GM21528 (cell line): ENCODE data around the gene DENND4B.
"Not testable (repeated sequence)": the region's sequence is repeated elsewhere in the genome, so short reads cannot be mapped to it uniquely, and the experiment has no call there.

Experiments
- ATAC-seq: cut with Tn5 transposase; IDR thresholded peaks from one replicate; pipeline ENCODE4 v1.9.1; 2021; ENCODE audit warnings: mild to moderate bottlenecking, moderate library complexity; ENCODE audit not compliant: unreplicated experiment, low FRiP score

Gene DENND4B, protein sequence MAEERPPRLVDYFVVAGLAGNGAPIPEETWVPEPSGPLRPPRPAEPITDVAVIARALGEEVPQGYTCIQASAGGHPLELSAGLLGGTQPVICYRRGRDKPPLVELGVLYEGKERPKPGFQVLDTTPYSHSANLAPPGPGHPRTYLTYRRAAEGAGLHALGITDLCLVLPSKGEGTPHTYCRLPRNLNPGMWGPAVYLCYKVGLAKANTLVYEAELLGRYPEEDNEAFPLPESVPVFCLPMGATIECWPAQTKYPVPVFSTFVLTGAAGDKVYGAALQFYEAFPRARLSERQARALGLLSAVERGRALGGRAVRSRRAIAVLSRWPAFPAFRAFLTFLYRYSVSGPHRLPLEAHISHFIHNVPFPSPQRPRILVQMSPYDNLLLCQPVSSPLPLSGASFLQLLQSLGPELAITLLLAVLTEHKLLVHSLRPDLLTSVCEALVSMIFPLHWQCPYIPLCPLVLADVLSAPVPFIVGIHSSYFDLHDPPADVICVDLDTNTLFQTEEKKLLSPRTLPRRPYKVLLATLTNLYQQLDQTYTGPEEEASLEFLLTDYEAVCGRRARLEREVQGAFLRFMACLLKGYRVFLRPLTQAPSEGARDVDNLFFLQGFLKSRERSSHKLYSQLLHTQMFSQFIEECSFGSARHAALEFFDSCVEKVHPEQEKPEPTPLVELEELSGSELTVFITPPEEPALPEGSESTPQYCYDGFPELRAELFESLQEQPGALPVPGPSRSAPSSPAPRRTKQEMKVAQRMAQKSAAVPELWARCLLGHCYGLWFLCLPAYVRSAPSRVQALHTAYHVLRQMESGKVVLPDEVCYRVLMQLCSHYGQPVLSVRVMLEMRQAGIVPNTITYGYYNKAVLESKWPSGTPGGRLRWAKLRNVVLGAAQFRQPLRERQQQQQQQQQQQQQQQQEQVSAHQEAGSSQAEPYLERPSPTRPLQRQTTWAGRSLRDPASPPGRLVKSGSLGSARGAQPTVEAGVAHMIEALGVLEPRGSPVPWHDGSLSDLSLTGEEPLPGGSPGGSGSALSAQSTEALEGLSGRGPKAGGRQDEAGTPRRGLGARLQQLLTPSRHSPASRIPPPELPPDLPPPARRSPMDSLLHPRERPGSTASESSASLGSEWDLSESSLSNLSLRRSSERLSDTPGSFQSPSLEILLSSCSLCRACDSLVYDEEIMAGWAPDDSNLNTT (N-terminal part only)

DNA sequence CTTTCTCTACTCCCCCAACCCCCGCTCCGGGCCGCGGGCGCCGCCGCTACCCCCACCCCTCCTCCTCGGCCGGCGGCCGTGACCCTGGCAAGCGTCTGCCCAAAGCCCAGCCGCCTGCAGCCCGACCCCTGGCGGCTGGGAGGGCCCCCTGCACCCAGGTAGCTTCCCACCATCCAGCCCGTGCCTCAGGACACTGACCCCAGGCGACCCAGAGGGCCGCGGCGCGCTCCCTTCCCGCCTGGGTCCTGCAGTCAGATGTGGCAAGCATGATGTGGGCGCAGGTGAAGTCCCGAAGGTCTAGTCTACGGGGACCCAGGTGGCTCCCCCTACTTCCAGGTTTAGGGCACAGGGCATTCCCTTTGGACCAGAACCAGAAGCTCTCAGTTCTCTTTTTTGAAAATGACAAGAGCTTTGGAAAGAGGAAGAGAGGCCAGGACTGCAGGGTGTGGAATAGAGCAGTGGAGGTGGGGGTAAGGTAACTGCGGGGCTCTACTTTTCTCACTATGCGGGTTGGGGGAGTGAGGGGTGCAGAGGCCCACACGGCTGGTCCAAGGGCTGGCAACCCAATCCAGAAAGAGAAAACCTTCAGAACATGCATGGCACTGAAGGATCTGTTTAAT, at the start of gene DENND4B:
TSS of gene DENND4B (minus strand) at position 97 of the 620 bp plus-strand sequence. CDS start 2,344 bp downstream, outside the sequence.
- peak; percentile 56 for ATAC-seq

DNA sequence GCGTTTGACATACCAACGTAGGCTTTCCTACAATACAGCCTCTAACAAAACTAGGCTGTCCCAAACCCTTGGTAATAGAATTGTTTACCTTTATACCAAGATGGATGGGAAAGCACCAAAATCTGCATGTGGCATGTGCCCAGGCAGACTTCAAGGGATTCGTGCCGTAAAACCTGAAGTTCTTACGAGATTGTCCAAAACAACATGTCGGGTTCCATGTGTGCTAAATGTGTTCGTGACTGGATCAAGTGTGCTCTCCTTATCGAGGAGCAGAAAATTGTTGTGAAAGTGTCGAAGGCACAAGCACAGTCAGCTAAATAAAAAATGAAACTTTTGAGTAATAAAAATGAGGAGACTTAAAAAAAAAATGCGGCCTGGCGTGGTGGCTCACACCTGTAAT, 49.1 kb upstream of the DENND4B start:
- no peak for ATAC-seq

GRCh38 chr1:153995202-153995601, 48.7 kb upstream of the DENND4B start:
- no peak for ATAC-seq

- ATAC-seq = no peak
Measured at GRCh38 chr1:153991806-153992205, 45.3 kb upstream of the DENND4B start.

GRCh38 chr1:153991151-153991630, 44.7 kb upstream of the DENND4B start:
- ATAC-seq = no peak

- peak; percentile 68 for ATAC-seq
Measured at GRCh38 chr1:153990468-153991150, 44.1 kb upstream of the DENND4B start, which contains the start of gene RPS27. Gene RPS27 (plus strand): TSS chr1:153990762. CDS start chr1:153990797, 35 bp downstream.

GRCh38 chr1:153987621-153988020, 41.1 kb upstream of the DENND4B start:
- no peak for ATAC-seq

- ATAC-seq = no peak
Measured at GRCh38 chr1:153985941-153986761, 39.6 kb upstream of the DENND4B start, which contains the start of gene RAB13. Gene RAB13 (minus strand): TSS chr1:153986339. CDS start chr1:153986236, 103 bp downstream.

- ATAC-seq = no peak
Measured at GRCh38 chr1:153985341-153985912, 38.9 kb upstream of the DENND4B start.

- ATAC-seq = no peak
Measured at GRCh38 chr1:153984123-153984894, 37.8 kb upstream of the DENND4B start.

- not testable (repeated sequence) for ATAC-seq
Measured at GRCh38 chr1:153981735-153982134, 35.2 kb upstream of the DENND4B start.

- ATAC-seq = not testable (repeated sequence)
Measured at GRCh38 chr1:153979091-153979490, 32.6 kb upstream of the DENND4B start.

- no peak for ATAC-seq
Measured at GRCh38 chr1:153978274-153978909, 31.9 kb upstream of the DENND4B start.

- peak; percentile 60 for ATAC-seq
Measured at GRCh38 chr1:153977250-153978240, 31.0 kb upstream of the DENND4B start, which contains the start of gene JTB. Gene JTB (minus strand): TSS chr1:153977674. CDS start chr1:153977252, 422 bp downstream.

GRCh38 chr1:153976819-153977249, 30.3 kb upstream of the DENND4B start:
- no peak for ATAC-seq
